ENCODE results near the gene MCF2L.
"Not testable (repeated sequence)": the region's sequence is repeated elsewhere in the genome, so short reads cannot be mapped to it uniquely, and the experiment has no call there.

The MCF2L gene

DNA sequence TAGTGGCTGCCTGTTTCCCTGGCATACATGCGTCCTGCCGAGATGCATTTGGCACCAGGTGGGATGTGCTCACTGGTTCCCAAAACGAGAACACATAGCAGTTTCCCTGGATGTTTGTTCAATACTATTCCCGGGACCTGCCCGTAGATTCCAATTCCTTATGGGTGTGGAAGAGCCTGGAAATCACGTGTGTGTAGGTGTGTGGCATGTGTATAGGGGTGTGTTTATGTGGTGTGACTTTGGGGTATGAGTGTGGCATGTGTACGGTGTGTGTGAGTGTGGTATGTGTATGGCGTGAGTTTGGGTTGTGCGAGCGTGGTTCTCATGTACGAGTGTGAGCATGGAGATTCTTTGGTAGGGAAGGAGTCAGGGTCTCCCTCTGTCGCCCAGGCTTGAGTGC, 133.7 kb downstream of the MCF2L start:
- no peak for DNase-seq

DNA sequence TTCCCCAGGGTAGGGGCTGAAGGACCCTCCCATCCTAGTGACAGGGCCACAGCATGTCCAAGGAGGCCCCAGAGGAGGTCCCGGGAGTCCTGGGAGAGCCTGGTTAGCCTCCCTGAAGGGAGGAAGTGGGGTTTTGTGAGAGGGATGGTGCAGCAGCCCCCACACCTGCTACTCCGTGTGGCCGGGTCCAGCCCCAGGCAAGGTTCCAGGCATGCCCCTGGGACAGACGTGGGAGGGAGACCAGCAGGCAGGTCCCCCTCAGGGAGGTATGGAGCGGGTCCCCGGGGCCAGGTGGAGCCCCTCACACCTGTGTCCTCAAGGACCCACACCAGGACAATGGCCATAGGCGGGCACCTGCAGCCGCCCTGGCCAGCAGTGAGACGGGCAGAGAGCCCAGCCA, 134.6 kb downstream of the MCF2L start:
- no peak for DNase-seq

DNA sequence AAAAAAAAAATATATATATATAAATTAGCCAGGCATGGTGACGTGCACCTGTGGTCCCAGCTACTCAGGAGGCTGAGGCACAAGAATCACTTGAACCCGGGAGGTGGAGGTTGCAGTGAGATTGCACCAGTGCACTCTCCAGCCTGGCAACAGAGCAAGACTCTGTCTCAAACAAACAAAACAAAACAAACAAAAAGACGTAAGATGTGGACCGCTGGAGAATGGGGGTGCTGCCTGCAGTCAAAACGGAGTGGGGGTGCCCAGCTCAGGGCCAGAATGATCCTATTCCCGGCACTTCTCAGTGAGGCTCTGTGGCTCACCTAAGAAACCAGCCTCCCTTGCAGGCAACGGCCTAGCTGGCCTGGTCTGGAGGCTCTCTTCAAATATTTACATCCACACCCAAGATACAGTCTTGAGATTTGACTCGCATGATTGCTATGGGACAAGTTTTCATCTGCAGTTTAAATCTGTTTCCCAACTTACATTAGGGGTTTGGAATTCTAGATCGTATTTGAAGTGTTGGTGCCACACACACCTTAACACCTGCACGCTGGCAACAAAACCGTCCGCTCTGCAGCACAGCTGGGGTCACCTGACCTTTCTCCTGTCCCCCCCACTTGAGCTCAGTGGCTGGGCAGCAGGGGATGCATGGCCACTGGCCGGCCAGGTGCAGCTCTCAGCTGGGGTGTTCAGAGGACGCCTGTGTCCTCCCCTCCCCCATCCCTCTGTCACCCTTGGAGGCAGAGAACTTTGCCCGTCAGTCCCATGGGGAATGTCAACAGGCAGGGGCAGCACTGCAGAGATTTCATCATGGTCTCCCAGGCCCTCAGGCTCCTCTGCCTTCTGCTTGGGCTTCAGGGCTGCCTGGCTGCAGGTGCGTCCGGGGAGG, 136.3 kb downstream of the MCF2L start, which contains the start of gene F7:
Gene F7, plus strand, starts transcription at position 760 of the 889 bp plus-strand sequence. Its CDS starts 51 bp downstream, at position 811.
- no peak for DNase-seq

DNA sequence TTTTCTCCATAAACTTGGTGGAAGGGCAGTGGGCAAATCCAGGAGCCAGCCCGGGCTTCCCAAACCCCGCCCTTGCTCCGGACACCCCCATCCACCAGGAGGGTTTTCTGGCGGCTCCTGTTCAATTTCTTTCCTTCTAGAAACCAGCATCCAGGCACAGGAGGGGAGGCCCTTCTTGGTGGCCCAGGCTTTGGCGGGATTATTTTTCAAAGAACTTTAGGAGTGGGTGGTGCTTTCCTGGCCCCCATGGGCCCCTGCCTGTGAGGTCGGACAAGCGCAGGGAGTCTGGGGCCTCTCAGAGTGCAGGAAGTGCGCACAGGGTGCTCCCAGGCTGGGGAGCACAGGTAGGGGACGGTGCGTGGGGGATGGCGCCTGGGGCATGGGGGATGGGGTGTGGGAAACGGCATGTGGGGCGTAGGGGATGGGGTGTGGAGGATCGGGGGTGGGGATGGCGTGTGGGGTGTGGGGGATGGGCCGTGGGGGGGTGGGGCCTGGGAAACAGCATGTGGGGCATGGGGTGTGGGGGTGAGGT, 137.0 kb downstream of the MCF2L start:
- no peak for DNase-seq

DNA sequence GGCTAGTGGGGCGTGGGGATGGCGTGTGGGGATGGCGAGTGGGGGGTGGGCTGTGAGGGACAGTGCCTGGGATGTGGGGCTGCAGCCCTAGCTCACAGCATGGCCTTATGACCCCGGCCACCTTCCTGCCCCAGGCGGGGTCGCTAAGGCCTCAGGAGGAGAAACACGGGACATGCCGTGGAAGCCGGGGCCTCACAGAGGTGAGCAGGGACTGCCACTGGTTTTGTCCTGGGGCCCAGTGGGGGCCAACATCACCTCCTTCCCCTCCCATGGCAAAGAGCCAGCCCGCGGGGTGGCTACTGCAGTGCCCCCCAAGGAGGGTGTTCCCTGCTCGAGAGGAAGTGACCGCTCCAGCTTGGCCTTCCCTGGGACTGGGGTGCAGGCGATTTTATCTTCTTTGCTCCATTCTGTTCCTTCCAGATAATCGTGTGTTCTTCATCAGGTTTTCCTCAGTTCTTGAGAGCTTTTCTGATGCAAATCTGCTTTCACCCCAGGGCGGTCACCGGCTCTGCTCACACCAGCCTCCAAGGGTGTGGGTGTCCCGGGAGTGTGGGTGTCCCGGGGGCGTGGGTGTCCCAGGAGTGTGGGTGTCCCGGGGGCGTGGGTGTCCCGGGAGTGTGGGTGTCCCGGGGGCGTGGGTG, 137.8 kb downstream of the MCF2L start:
- DNase-seq = no peak

DNA sequence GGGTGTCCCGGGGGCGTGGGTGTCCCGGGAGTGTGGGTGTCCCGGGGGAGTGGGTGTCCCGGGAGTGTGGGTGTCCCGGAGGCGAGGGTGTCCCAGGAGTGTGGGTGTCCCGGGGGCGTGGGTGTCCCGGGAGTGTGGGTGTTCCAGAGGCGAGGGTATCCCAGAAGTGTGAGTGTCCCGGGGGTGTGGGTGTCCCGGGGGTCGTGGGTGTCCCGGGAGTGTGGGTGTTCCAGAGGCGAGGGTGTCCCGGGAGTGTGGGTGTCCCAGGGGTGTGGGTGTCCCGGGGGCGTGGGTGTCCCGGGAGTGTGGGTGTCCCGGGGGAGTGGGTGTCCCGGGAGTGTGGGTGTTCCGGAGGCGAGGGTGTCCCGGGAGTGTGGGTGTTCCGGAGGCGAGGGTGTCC, 139.5 kb downstream of the MCF2L start:
- not testable (repeated sequence) for DNase-seq

DNA sequence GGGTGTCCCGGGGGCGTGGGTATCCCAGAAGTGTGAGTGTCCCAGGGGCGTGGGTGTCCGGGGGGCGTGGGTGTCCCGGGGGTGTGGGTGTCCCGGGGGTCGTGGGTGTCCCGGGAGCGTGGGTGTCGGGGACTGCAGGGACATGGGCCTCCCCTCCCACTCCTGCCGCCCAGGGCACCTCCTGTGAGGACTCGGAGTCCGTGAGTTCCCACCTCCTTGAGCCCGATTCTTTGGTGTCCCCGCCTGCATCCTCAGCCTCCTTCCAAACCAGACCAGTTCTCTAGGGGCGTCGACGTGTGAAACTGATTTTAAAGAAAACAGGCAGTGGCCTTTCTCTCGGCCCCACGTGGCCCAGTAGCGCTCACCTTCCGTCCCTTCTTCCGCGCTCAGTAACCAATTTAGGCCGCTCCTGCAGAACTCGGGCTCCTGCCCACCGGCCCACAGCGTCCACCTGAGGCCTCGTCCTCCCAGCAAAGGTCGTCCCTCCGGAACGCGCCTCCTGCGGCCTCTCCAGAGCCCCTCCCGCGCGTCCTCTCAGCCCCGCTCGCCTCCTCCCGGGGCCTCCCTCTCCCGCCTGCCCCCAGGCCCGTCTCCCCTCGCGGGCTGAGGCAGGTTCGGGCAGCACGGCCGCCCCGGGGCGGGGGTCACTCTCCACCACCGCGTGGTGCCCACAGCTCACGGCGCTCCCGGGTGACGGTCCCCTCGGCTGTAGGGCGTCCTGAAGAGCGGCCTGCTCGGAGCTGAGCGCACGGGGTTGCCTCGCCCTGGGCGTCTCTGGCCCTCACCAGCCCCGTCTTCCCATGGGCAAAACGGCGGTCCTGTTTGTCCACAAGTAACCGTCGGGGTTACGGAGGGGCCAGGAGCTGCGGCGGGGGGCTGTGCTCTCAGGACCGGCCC, 140.4 kb downstream of the MCF2L start:
- DNase-seq = no peak

DNA sequence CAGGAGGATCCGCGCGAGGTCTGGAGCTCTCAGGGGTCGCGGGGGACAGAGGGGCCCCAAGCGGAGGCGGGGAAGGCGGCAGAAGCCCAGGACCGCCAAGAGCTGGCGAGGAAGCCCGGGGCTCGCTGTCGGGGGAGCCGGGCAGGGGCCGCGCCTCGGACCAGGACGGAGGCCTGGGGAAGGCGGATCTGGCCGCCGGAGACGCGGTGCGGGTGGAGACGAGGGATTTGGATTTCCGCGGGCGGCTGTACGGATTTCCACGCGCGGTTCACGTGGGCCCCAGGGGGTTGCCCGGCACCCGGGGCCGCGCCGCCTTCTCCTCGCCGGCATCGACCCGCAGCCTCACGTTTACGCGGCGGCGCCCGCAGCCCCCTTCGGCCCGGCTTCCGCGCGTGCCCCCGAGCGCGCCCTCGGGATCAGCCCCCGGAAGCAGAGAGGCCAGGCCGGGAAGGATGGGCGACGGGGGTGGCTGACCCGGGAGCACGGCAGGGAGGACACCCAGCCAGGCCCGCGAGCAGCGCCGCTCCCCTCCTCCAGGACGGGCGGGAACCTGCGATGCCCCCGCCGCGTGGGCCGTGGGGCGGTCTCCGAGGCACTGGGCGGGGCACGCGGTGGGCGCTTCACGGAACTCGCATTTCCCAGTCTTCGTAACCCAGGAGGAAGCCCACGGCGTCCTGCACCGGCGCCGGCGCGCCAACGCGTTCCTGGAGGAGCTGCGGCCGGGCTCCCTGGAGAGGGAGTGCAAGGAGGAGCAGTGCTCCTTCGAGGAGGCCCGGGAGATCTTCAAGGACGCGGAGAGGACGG, 141.2 kb downstream of the MCF2L start:
- peak; percentile 10 for DNase-seq

DNA sequence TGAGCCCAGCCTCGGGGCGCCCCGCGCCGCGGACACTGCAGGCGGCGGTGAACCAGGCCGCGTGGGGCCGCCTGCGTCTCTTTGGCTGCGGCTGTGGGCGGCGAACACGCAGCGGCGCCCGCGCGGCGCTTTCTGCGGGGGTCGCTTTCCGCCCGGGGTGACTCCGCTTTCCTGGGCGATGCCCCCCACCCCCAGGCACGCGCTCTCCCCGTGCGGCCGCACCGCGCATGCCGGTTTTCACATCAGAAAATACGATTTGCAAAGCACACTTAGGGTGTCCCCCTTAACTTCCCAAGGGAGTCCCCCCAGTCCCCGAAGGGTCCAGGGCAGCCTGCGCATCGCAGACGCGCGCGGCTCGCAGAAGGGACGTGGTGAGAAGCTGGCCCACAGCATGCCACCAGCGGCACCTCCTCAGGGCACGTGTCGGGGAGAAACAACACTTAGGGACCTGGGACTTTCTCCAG, 141.9 kb downstream of the MCF2L start:
- no peak for DNase-seq

DNA sequence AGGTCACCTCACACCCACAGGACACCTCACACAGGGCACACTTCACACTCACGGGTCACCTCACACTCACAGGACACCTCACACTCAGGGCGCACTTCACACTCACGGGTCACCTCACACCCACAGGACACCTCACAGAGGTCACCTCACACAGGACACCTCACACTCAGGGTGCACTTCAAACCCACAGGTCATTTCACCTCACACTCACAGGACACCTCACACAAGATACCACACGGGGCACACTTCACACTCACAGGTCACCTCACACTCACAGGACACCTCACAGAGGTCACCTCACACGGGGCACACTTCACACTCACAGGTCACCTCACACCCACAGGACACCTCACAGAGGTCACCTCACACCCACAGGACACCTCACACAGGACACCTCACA, 142.8 kb downstream of the MCF2L start:
- not testable (repeated sequence) for DNase-seq

DNA sequence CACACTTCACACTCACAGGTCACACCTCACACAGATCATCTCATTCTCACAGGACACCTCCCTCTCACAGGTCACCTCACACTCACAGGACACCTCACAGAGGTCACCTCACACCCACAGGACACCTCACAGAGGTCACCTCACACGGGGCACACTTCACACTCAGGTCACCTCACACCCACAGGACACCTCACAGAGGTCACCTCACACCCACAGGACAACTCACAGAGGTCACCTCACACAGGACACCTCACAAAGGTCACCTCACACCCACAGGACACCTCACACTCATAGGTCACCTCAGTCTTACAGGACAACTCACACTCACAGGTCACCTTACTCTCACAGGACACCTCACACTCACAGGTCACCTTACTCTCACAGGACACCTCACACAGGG, 143.5 kb downstream of the MCF2L start:
- not testable (repeated sequence) for DNase-seq

DNA sequence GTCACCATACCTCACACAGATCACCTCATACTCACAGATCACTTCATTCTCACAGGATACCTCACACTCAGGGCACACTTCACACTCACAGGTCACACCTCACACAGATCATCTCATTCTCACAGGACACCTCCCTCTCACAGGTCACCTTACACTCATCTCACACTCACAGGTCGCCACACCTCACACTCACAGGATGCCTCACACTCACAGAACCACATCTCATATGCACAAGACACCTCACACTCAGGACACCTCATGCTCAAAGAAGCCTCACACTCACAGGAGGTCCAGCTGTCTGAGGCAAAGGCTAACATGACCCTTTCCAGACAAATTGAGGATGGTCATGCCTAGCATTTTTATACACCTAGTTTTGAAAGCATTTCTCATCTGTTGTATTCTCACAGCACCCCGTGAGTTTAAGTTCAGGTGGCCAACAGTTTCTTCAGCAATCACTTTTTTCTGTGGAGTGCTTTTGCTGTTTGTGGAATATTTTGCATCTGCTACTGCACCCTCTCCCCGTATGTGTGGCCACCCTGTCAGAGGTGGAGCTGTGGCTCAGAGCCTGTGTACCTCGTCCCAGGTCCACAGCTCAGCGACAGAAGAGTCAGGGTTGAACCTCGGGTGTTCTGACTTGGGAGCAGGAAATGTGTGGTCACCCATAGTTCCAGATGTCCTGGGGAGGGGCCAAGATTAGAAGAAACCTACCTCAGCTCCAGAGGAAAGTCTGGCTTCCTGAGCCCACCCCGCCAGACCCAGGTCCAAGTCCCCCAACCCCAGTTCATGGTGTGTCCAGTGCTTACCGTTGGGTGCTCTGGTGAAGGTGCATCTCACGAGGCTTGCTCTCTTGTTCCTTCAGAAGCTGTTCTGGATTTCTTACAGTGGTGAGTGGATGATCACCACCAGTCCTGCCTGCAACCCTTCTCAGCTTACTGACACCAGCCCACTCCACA, 144.2 kb downstream of the MCF2L start:
- no peak for DNase-seq

DNA sequence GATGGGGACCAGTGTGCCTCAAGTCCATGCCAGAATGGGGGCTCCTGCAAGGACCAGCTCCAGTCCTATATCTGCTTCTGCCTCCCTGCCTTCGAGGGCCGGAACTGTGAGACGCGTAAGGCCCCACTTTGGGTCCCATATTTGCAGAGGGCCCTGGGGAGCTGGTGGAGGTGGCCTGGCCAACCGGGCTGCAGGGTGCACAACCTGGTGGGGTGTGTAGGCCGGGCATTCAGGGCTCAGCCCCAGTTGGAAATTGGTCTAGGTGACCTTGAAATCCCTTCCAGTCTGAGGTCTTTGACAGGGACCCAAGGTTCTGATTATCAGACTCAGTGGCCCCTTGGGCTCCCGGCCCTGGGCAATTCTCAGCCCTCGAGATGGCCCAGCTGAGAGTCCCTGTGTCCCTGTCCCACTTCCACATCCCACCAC, 144.8 kb downstream of the MCF2L start:
- no peak for DNase-seq

DNA sequence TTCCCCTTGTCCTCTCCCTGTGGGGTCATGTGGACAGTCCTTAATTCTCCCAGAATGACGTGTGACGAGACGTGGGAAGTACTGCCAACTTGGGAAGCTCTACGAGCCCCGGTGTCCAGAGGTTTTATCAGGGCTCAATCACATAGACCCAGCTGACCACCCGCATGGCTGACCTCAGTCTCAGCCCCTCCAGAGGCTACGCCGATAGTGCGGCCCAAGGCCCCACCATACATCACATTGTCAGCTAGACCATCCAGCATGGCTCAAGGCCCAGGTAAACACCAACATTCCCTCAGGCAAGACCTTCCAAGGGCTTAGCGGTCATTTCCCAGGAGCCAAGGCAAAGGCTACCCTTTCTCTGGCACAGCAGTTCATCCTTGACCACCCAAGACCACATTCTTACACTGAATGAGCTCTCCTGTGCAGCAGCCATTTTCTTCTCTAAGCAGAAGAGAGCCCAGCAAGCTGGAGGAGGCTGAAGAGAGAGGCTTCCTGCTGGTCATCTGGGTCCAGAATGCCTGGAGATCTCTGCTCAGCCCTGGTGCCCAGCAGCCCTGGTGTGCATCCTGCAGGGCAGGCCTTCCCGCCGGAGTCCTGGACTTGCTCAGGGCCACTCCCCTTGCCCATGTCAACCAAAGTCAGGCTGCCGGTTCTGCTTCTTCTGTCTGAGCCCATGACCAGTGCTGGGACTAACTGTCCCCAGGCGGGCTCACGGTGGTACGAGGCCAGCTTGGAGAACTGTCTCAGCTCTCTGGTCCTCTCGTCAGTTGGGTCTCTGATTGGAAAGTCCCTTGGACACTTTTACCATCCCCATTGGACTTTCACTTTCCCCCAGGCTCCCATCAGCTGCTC, 145.7 kb downstream of the MCF2L start:
- no peak for DNase-seq

DNA sequence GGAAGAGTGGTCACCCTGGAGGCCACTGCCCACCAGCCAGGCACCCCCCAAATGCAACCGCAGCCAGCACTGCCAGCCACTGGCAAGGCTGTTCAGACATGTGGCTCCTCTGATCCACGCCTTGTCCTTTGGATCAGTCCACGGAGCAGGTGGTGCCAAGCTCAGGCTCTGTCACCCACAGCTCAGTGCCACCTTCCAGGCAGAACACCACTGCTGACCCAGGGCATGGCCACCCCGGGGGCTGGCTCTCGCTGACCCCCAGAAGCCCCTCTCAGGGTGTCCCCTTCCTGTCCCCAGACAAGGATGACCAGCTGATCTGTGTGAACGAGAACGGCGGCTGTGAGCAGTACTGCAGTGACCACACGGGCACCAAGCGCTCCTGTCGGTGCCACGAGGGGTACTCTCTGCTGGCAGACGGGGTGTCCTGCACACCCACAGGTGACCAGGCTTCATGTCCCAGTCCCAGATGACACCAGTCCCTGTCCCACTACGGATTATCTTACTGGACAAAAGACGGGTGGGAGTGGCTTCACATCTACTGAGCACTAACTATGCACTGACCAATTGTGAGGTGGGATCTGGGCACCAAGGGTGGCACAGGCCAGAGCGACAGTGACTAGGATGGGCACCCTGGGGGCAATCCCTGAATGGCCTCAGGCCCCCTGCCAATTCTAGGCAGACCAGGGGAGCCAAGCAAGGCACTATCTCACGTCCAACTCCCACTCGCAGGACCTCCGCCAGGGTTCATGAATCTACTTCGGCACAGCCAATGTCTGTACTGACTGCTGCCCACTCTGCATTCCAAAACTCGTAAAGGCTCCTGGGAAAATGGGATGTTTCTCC, 146.6 kb downstream of the MCF2L start:
- DNase-seq = no peak

DNA sequence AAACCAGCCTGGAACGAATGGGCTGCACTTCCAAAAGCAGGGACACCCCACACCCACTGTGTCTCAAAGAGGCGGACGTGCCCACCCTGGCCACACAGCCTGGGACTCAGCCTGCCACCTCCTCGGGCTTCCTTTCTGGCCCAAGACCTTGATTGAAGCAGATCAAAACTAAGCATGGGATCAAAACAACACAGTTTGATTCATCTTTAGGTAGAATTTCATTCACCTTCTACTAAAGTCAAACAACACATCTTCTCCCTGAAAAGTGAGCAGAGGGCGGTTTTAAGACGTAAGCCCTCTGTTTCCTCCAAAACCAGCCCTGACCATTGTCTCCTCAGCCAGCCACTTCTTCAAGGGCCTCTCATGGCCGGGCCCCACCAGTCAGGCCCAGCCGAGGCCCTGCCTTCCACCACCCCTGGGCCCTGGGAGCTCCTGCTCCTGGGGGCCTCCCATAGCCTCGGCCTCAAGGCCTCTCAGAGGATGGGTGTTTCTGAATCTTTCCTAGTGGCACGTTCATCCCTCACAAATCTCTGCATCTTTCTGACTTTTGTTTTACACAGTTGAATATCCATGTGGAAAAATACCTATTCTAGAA, 147.3 kb downstream of the MCF2L start:
- DNase-seq = no peak

DNA sequence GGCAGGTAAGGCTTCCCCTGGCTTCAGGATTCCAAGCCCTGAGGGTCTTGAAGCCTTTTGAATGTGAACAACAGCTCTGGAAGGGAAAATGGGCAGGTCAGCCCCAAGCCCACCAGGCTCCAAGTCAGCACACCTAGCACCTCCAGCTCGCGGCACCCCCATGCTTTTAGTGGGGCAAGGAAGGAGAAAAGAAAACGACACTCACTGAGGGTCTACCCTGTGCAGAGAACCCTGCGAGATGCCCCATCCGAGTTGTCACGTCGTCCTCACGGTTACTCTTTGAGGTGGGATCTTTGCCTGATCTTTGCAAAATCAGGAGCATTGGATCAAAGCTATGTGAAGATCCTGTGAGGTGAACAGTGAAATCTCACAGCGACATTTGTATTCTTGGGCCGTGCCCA, 147.9 kb downstream of the MCF2L start:
- DNase-seq = no peak

DNA sequence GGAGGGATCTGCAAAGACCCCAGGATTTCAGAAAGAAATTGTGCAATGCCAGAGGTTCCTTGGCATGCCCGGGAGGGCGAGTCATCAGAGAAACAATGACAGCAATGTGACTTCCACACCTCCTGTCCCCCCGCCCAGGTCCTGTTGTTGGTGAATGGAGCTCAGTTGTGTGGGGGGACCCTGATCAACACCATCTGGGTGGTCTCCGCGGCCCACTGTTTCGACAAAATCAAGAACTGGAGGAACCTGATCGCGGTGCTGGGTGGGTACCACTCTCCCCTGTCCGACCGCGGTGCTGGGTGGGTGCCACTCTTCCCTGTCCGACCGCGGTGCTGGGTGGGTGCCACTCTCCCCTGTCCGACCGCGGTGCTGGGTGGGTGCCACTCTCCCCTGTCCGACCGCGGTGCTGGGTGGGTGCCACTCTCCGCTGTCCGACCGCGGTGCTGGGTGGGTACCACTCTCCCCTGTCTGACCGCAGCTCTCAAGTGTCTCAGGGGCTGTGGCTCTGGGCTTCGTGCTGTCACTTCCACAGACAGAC, 148.4 kb downstream of the MCF2L start:
- no peak for DNase-seq
